HFFc6 (cell line): ENCODE results near the gene RPRD1B. TPM values are rescaled to one million over a fixed set of nuclear protein-coding genes. Genes with fewer than 3 reads are reported as not detected.

Source experiments
- DNase-seq: peaks from one replicate; pipeline ENCODE4 v3.0.0-alpha.2; 2018
- H3K27ac Mint-ChIP-seq: 2 replicates; pipeline ENCODE4 v1.8.0; 2020; ENCODE audit warnings: mild to moderate bottlenecking, mixed read lengths
- H3K27me3 Mint-ChIP-seq: 2 replicates; pipeline ENCODE4 v1.8.0; 2021; ENCODE audit warnings: mild to moderate bottlenecking, moderate library complexity, mixed read lengths; ENCODE audit not compliant: insufficient read depth
- H3K36me3 Mint-ChIP-seq: 2 replicates; pipeline ENCODE4 v1.8.0; 2021; ENCODE audit warnings: low read depth, mixed read lengths
- H3K4me1 Mint-ChIP-seq: 2 replicates; pipeline ENCODE4 v1.8.0; 2020; ENCODE audit warnings: low read depth, mixed read lengths
- H3K4me3 Mint-ChIP-seq: 2 replicates; pipeline ENCODE4 v1.8.0; 2020; ENCODE audit warnings: mild to moderate bottlenecking, moderate library complexity, mixed read lengths
- H3K9me3 Mint-ChIP-seq: 2 replicates; pipeline ENCODE4 v1.8.0; 2020; ENCODE audit warnings: mild to moderate bottlenecking, mixed read lengths
- CTCF ChIP-seq: fragments of 200-600 bp; sonication (generic); IDR thresholded peaks from 2 replicates; pipeline ENCODE4 v1.5.0; 2021; ENCODE audit warnings: antibody characterized with exemption, mild to moderate bottlenecking
- total RNA-seq, 6 experiments: library from RNA; stranded (reverse); fragmentation: NEBNext Ultra II Directional; extraction: Animal tissue kit (Norgen Biotek cat#: 25700); gene quantifications; 2 replicates in 1 of 6; 3 replicates in 5 of 6; pipeline ENCODE4 v1.2.3, GENCODE V29; 2021

The RPRD1B gene
- total RNA-seq, 6 experiments from 2014 or later: 15.9 to 20.2 (median 19.2) TPM

GRCh38 chr20:38023181-38024001, 10.2 kb upstream of the RPRD1B start:
- Mint-ChIP-seq H3K36me3 (peaks cover 15% of the 10 kb centered on the region), H3K4me1 (peaks cover 33% of the 10 kb centered on the region), H3K4me3 (no peak overlapping the region), H3K27me3 (no peaks in the 10 kb centered on the region), H3K27ac (peak overlapping the region; percentile 14; the same call in 1 of the 2 replicates), H3K9me3 (peaks cover 2% of the 10 kb centered on the region)
- TF ChIP-seq CTCF: no peak
- DNase-seq: peak; percentile 13

- no peak for DNase-seq
- Mint-ChIP-seq H3K36me3 (peaks cover 4% of the 10 kb centered on the region; the same call in 1 of the 2 replicates), H3K9me3 (no peaks in the 10 kb centered on the region), H3K4me3 (no peak overlapping the region), H3K4me1 (peaks cover 41% of the 10 kb centered on the region), H3K27me3 (peaks cover 2% of the 10 kb centered on the region; the same call in 1 of the 2 replicates), H3K27ac (no peak overlapping the region)
- TF ChIP-seq CTCF: no peak
Measured at GRCh38 chr20:38024496-38024895, 9.1 kb upstream of the RPRD1B start.

- no peak overlapping the region for H3K27ac Mint-ChIP-seq
- no peak for DNase-seq
- no peak overlapping the region for H3K4me3 Mint-ChIP-seq
- peaks cover 3% of the 10 kb centered on the region for H3K36me3 Mint-ChIP-seq
- no peaks in the 10 kb centered on the region for H3K9me3 Mint-ChIP-seq
- peaks cover 2% of the 10 kb centered on the region for H3K27me3 Mint-ChIP-seq
- TF ChIP-seq CTCF: no peak
- H3K4me1 Mint-ChIP-seq: peaks cover 39% of the 10 kb centered on the region
Measured at GRCh38 chr20:38029453-38029852, 4.1 kb upstream of the RPRD1B start.

- Mint-ChIP-seq H3K9me3 (no peaks in the 10 kb centered on the region), H3K27me3 (peaks cover 2% of the 10 kb centered on the region), H3K36me3 (peaks cover 15% of the 10 kb centered on the region), H3K4me1 (peaks cover 53% of the 10 kb centered on the region), H3K4me3 (peak overlapping the region; percentile 99), H3K27ac (peak overlapping the region; percentile 95; the same call in 1 of the 2 replicates)
- DNase-seq: no peak
- TF ChIP-seq CTCF: no peak
Measured at GRCh38 chr20:38031957-38032356, 1.6 kb upstream of the RPRD1B start.

GRCh38 chr20:38032585-38033329, 789 bp upstream of the RPRD1B start:
- no peak for TF ChIP-seq CTCF
- H3K4me1 Mint-ChIP-seq: peaks cover 60% of the 10 kb centered on the region
- H3K4me3 Mint-ChIP-seq: peak overlapping the region; percentile 99
- H3K9me3 Mint-ChIP-seq: no peaks in the 10 kb centered on the region
- H3K27me3 Mint-ChIP-seq: peaks cover 2% of the 10 kb centered on the region
- DNase-seq: no peak
- H3K27ac Mint-ChIP-seq: peak overlapping the region; percentile 95
- H3K36me3 Mint-ChIP-seq: peaks cover 21% of the 10 kb centered on the region
